ENCODE measurements around the gene CUX1. TPM values are rescaled to one million over a fixed set of nuclear protein-coding genes. Genes with fewer than 3 reads are reported as not detected.
A peak's percentile ranks its signal among the peaks of the same experiment; 100 is the strongest.

CUX1 gene
- total and polyA plus RNA-seq, 7 experiments from 2014 or later, result 10.1 to 81.6 (median 42.5) TPM

DNA sequence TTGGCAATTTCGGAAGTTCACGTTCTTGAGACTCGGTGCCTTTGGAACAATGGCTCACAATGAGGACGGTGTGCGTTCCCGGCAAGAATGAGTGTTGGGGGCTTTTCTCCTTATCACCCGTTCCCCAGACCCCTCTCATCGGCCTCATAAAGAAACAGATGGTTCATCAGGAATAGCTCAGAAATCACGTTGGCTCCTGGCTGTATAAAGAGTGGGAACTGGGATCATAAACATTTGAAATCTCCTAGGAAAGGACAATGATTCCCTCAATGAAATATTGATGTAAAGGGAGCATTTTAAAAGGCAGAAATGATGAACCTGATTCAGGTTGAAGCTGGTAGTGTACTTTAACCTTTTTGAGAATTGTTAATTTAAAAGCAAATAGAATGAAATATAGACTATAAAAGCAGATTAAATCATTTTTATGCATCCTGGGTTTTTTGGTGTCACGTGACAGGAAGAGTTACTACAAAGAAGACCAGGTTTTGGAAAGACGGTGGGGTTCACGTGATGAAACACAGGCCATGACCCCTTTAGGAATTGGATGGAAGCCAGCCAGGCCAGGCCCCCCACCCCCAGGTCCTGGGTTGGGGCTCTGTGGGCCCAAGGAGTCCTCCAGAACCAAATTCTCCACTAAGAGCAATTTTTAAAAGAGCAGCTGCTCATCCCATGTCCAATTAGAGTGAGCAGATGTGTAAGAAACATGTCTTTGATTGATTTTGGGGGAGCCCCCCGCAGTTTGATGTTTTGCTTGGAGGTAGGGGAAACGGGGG is 63.0 kb downstream of the CUX1 start:
- intact Hi-C loops (cut with micrococcal nuclease), result no loop called here
- no peak for ATAC-seq
- H3K27me3 Mint-ChIP-seq, result no peaks in the 10 kb centered on the region
- no peak overlapping the region for H3K27ac ChIP-seq (ENCODE audit: low read depth, low read length)
- ChIA-PET CTCF (no interaction called here), POLR2A (no interaction called here)
- H3K36me3 Mint-ChIP-seq, result peaks cover 0 to 4% (median 0%) of the 10 kb centered on the region in 5 donors
- H3K9me3 Mint-ChIP-seq, result no peaks in the 10 kb centered on the region
- H3K36me3 ChIP-seq (ENCODE audit: control insufficient read depth in 2 of 3, insufficient read depth in 3 of 3, low read length in 3 of 3), result no peaks in the 10 kb centered on the region
- H3K27ac Mint-ChIP-seq, result peak overlapping the region in 7 of 9 donors; percentile 39 to 90 (median 73)
- no peak overlapping the region for H3K4me3 ChIP-seq (ENCODE audit: low read length)
- H3K27me3 ChIP-seq (ENCODE audit: control insufficient read depth in 2 of 2, insufficient read depth in 2 of 2, low read length in 2 of 2), result no peaks in the 10 kb centered on the region
- H3K9me3 ChIP-seq (ENCODE audit: control insufficient read depth in 2 of 3, low read length in 3 of 3), result no peaks in the 10 kb centered on the region
- H3K4me1 Mint-ChIP-seq, result peaks cover 18 to 54% (median 44%) of the 10 kb centered on the region in 7 donors
- peak overlapping the region in 8 of 10 donors; percentile 6 to 58 (median 34) for H3K4me3 Mint-ChIP-seq
- H3K4me1 ChIP-seq (ENCODE audit: control insufficient read depth in 2 of 2, insufficient read depth in 2 of 2, low read length in 2 of 2), result peaks cover 0 to 29% of the 10 kb centered on the region in 2 donors
- DNase-seq, result no peak

GRCh38 chr7:101882005-101882421 is 64.6 kb downstream of the CUX1 start:
- ChIA-PET POLR2A (interaction anchor here (0.6 kb wide), 1 partner anchor 52 kb away, joined by 3 read pairs; no protein-coding TSS in a partner anchor), CTCF (interaction anchor here (0.6 kb wide), 1 partner anchor 20 kb away, joined by 6 read pairs; no protein-coding TSS in a partner anchor)
- ATAC-seq, result peak; percentile 62
- Mint-ChIP-seq H3K27me3 (no peaks in the 10 kb centered on the region), H3K36me3 (peaks cover 0 to under 1% (median 0%) of the 10 kb centered on the region in 5 donors), H3K4me1 (peaks cover 20 to 65% (median 49%) of the 10 kb centered on the region in 7 donors), H3K9me3 (no peaks in the 10 kb centered on the region), H3K27ac (no peak overlapping the region), H3K4me3 (no peak overlapping the region)
- intact Hi-C loops (cut with micrococcal nuclease), result no loop called here
- H3K4me1 ChIP-seq (ENCODE audit: control insufficient read depth in 2 of 2, insufficient read depth in 2 of 2, low read length in 2 of 2), result peaks cover 0 to 33% of the 10 kb centered on the region in 2 donors
- H3K36me3 ChIP-seq (ENCODE audit: control insufficient read depth in 2 of 3, insufficient read depth in 3 of 3, low read length in 3 of 3), result no peaks in the 10 kb centered on the region
- no peaks in the 10 kb centered on the region for H3K9me3 ChIP-seq (ENCODE audit: control insufficient read depth in 2 of 3, low read length in 3 of 3)
- H3K27me3 ChIP-seq (ENCODE audit: control insufficient read depth in 2 of 2, insufficient read depth in 2 of 2, low read length in 2 of 2), result no peaks in the 10 kb centered on the region
- no peak overlapping the region for H3K4me3 ChIP-seq (ENCODE audit: low read length)
- no peak overlapping the region for H3K27ac ChIP-seq (ENCODE audit: low read depth, low read length)
- no peak for DNase-seq

- Mint-ChIP-seq H3K27ac (no peak overlapping the region), H3K9me3 (no peaks in the 10 kb centered on the region), H3K27me3 (no peaks in the 10 kb centered on the region), H3K4me1 (peaks cover 20 to 64% (median 48%) of the 10 kb centered on the region in 7 donors), H3K36me3 (no peaks in the 10 kb centered on the region), H3K4me3 (no peak overlapping the region)
- Histone ChIP-seq H3K27me3 (ENCODE audit: control insufficient read depth in 2 of 2, insufficient read depth in 2 of 2, low read length in 2 of 2) (no peaks in the 10 kb centered on the region), H3K4me3 (ENCODE audit: low read length) (no peak overlapping the region), H3K36me3 (ENCODE audit: control insufficient read depth in 2 of 3, insufficient read depth in 3 of 3, low read length in 3 of 3) (no peaks in the 10 kb centered on the region), H3K9me3 (ENCODE audit: control insufficient read depth in 2 of 3, low read length in 3 of 3) (no peaks in the 10 kb centered on the region), H3K27ac (ENCODE audit: low read depth, low read length) (no peak overlapping the region), H3K4me1 (ENCODE audit: control insufficient read depth in 2 of 2, insufficient read depth in 2 of 2, low read length in 2 of 2) (peaks cover 0 to 33% of the 10 kb centered on the region in 2 donors)
- intact Hi-C loops (cut with micrococcal nuclease), result no loop called here
- ATAC-seq, result peak; percentile 82
- POLR2A ChIA-PET, result no interaction called here
- CTCF ChIA-PET, result interaction anchor here (0.6 kb wide), 2 partner anchors 20 to 216 kb away, joined by 3 to 6 read pairs; no protein-coding TSS in a partner anchor
- no peak for DNase-seq
These were observed 65.5 kb downstream of the CUX1 start for GRCh38 chr7:101882595-101883564.

- CTCF ChIA-PET, result no interaction called here
These were observed 67.5 kb downstream of the CUX1 start for GRCh38 chr7:101884671-101885596.

GRCh38 chr7:101885597-101885955 is 68.2 kb downstream of the CUX1 start:
- ChIA-PET CTCF (no interaction called here), POLR2A (interaction anchor here (0.8 kb wide), 1 partner anchor 26 kb away, joined by 3 read pairs; no protein-coding TSS in a partner anchor)
- Mint-ChIP-seq H3K9me3 (no peaks in the 10 kb centered on the region), H3K4me1 (peaks cover 20 to 50% (median 37%) of the 10 kb centered on the region in 7 donors), H3K36me3 (no peaks in the 10 kb centered on the region), H3K4me3 (peak overlapping the region in 6 of 10 donors; percentile 6 to 79 (median 31)), H3K27me3 (no peaks in the 10 kb centered on the region), H3K27ac (peak overlapping the region in 1 of 9 donors; percentile 48)
- no peak overlapping the region for H3K27ac ChIP-seq (ENCODE audit: low read depth, low read length)
- no peak for ATAC-seq
- no peaks in the 10 kb centered on the region for H3K9me3 ChIP-seq (ENCODE audit: control insufficient read depth in 2 of 3, low read length in 3 of 3)
- no peaks in the 10 kb centered on the region for H3K36me3 ChIP-seq (ENCODE audit: control insufficient read depth in 2 of 3, insufficient read depth in 3 of 3, low read length in 3 of 3)
- peaks cover 0 to 26% of the 10 kb centered on the region in 2 donors for H3K4me1 ChIP-seq (ENCODE audit: control insufficient read depth in 2 of 2, insufficient read depth in 2 of 2, low read length in 2 of 2)
- no peak for DNase-seq
- no peaks in the 10 kb centered on the region for H3K27me3 ChIP-seq (ENCODE audit: control insufficient read depth in 2 of 2, insufficient read depth in 2 of 2, low read length in 2 of 2)
- intact Hi-C loops (cut with micrococcal nuclease), result no loop called here
- no peak overlapping the region for H3K4me3 ChIP-seq (ENCODE audit: low read length)

More at GRCh38 chr7:101884671-101885596, 67.5 kb downstream of the CUX1 start:
- DNase-seq (peak in 7 of 9 donors; percentile 7 to 40 (median 30)), ATAC-seq (peak; percentile 40)
- Mint-ChIP-seq H3K27me3 (no peaks in the 10 kb centered on the region), H3K9me3 (no peaks in the 10 kb centered on the region), H3K4me3 (peak overlapping the region; percentile 26 to 79 (median 66)), H3K36me3 (no peaks in the 10 kb centered on the region), H3K27ac (peak overlapping the region in 7 of 9 donors; percentile 13 to 48 (median 17)), H3K4me1 (peaks cover 20 to 55% (median 42%) of the 10 kb centered on the region in 7 donors)
- Histone ChIP-seq H3K27me3 (ENCODE audit: control insufficient read depth in 2 of 2, insufficient read depth in 2 of 2, low read length in 2 of 2) (no peaks in the 10 kb centered on the region), H3K27ac (ENCODE audit: low read depth, low read length) (no peak overlapping the region), H3K4me1 (ENCODE audit: control insufficient read depth in 2 of 2, insufficient read depth in 2 of 2, low read length in 2 of 2) (peaks cover 0 to 33% of the 10 kb centered on the region in 2 donors), H3K36me3 (ENCODE audit: control insufficient read depth in 2 of 3, insufficient read depth in 3 of 3, low read length in 3 of 3) (no peaks in the 10 kb centered on the region), H3K9me3 (ENCODE audit: control insufficient read depth in 2 of 3, low read length in 3 of 3) (no peaks in the 10 kb centered on the region), H3K4me3 (ENCODE audit: low read length) (no peak overlapping the region)
- POLR2A ChIA-PET, result interaction anchor here (0.8 kb wide), 1 partner anchor 26 kb away, joined by 3 read pairs; no protein-coding TSS in a partner anchor
- intact Hi-C loops (cut with micrococcal nuclease), result no loop called here
